CD8-positive, alpha-beta memory T cell (primary cell): ENCODE measurements around the gene PDK1. TPM values are rescaled to one million over a fixed set of nuclear protein-coding genes. Genes with fewer than 3 reads are reported as not detected.

Experiments
- CTCF ChIA-PET: fragments of 350-600 bp; sonication (Branson Sonifier 250); formaldehyde crosslinking; loops from one replicate; lab custom pipeline; 2021; ENCODE audit warnings: antibody characterized with exemption; lab: Charles Lee
- POLR2A ChIA-PET: fragments of 350-600 bp; sonication (Branson Sonifier 250); formaldehyde crosslinking; loops from one replicate; lab custom pipeline; 2021; ENCODE audit warnings: antibody characterized with exemption; lab: Charles Lee
- DNase-seq, 5 donors: peaks; one replicate each; pipeline versions ENCODE4 v3.0.0 to v3.0.0-alpha.2; 2020 to 2022; ENCODE audit warnings: mixed read lengths in 1 of 5
- H3K27ac ChIP-seq: one replicate; pipeline ENCODE4 v1.7.0; 2013; ENCODE audit warnings: low read depth, mild to moderate bottlenecking, low read length, moderate library complexity
- H3K27me3 ChIP-seq: 2 replicates; pipeline ENCODE4 v1.7.0; 2013; ENCODE audit warnings: low read length, mild to moderate bottlenecking; ENCODE audit not compliant: insufficient read depth, poor library complexity, severe bottlenecking
- H3K36me3 ChIP-seq: 2 replicates; pipeline ENCODE4 v1.7.0; 2013; ENCODE audit warnings: mild to moderate bottlenecking, low read length, moderate library complexity; ENCODE audit not compliant: insufficient read depth
- H3K4me1 ChIP-seq: 2 replicates; pipeline ENCODE4 v1.7.0; 2013; ENCODE audit warnings: mild to moderate bottlenecking, low read length, moderate library complexity; ENCODE audit not compliant: insufficient read depth
- H3K4me3 ChIP-seq: 2 replicates; pipeline ENCODE4 v1.7.0; 2013; ENCODE audit warnings: mild to moderate bottlenecking, low read length
- H3K9me3 ChIP-seq: 2 replicates; pipeline ENCODE4 v1.7.0; 2013; ENCODE audit warnings: mild to moderate bottlenecking, low read length
- H3K27ac Mint-ChIP-seq, 8 donors: one replicate each; pipeline ENCODE4 v1.8.0; 2020 to 2021; ENCODE audit warnings: mixed read lengths in 8 of 8, mild to moderate bottlenecking in 6 of 8, inconsistent platforms in 3 of 8, moderate library complexity in 3 of 8
- H3K27me3 Mint-ChIP-seq, 2 donors: one replicate each; pipeline ENCODE4 v1.8.0; 2020 to 2021; ENCODE audit warnings: mixed read lengths in 2 of 2, mild to moderate bottlenecking in 1 of 2, moderate library complexity in 1 of 2
- H3K36me3 Mint-ChIP-seq, 3 donors: one replicate each; pipeline ENCODE4 v1.8.0; 2020 to 2021; ENCODE audit warnings: mixed read lengths in 3 of 3, inconsistent platforms in 1 of 3, mild to moderate bottlenecking in 1 of 3
- H3K4me1 Mint-ChIP-seq, 3 donors: one replicate each; pipeline ENCODE4 v1.8.0; 2020 to 2021; ENCODE audit warnings: mixed read lengths in 3 of 3, inconsistent platforms in 1 of 3, mild to moderate bottlenecking in 1 of 3
- H3K4me3 Mint-ChIP-seq, 7 donors: one replicate each; pipeline ENCODE4 v1.8.0; 2020 to 2021; ENCODE audit warnings: mixed read lengths in 7 of 7, mild to moderate bottlenecking in 6 of 7, moderate library complexity in 4 of 7, inconsistent platforms in 2 of 7
- H3K9me3 Mint-ChIP-seq, 5 donors: one replicate each; pipeline ENCODE4 v1.8.0; 2020 to 2022; ENCODE audit warnings: mixed read lengths in 5 of 5, mild to moderate bottlenecking in 3 of 5, moderate library complexity in 2 of 5, inconsistent platforms in 1 of 5
- polyA plus RNA-seq: library from polyadenylated mRNA; unstranded; fragments of 300-500 nt; fragmentation: Illumina TruSeq; gene quantifications from one replicate; pipeline ENCODE4 v1.2.3, GENCODE V29; 2021
- total RNA-seq, 2 experiments: library from RNA; stranded (reverse); gene quantifications; one replicate each; pipeline ENCODE4 v1.2.3, GENCODE V29; 2021

Gene PDK1
- total and polyA plus RNA-seq, 3 experiments from 2014 or later: 12.6 to 15.5 (median 15.5) TPM

GRCh38 chr2:172564376-172564775 lies 8.5 kb downstream of the PDK1 start:
- H3K4me3 ChIP-seq: no peak overlapping the region
- peaks cover 0 to 73% (median 25%) of the 10 kb centered on the region in 3 donors for H3K36me3 Mint-ChIP-seq
- H3K36me3 ChIP-seq: peaks cover 21% of the 10 kb centered on the region
- H3K27ac ChIP-seq: no peak overlapping the region
- H3K4me1 Mint-ChIP-seq: peaks cover 0 to 6% (median 0%) of the 10 kb centered on the region in 3 donors
- peaks cover 5% of the 10 kb centered on the region for H3K4me1 ChIP-seq
- H3K9me3 ChIP-seq: no peaks in the 10 kb centered on the region
- H3K27me3 ChIP-seq: no peaks in the 10 kb centered on the region
- DNase-seq: no peak
- no peak overlapping the region for H3K4me3 Mint-ChIP-seq
- ChIA-PET CTCF (no interaction called here), POLR2A (no interaction called here)
- no peaks in the 10 kb centered on the region for H3K9me3 Mint-ChIP-seq
- H3K27me3 Mint-ChIP-seq: no peaks in the 10 kb centered on the region
- H3K27ac Mint-ChIP-seq: no peak overlapping the region

GRCh38 chr2:172571245-172571644 lies 15.4 kb downstream of the PDK1 start:
- Histone ChIP-seq H3K9me3 (peaks cover 13% of the 10 kb centered on the region), H3K36me3 (peaks cover 30% of the 10 kb centered on the region), H3K27ac (no peak overlapping the region), H3K27me3 (no peaks in the 10 kb centered on the region), H3K4me3 (no peak overlapping the region), H3K4me1 (no peaks in the 10 kb centered on the region)
- H3K36me3 Mint-ChIP-seq: peaks cover 38 to 79% (median 42%) of the 10 kb centered on the region in 3 donors
- H3K9me3 Mint-ChIP-seq: peaks cover 16 to 24% (median 20%) of the 10 kb centered on the region in 5 donors
- CTCF ChIA-PET: no interaction called here
- POLR2A ChIA-PET: no interaction called here
- H3K4me3 Mint-ChIP-seq: no peak overlapping the region
- H3K4me1 Mint-ChIP-seq: peaks cover 0 to 2% (median 0%) of the 10 kb centered on the region in 3 donors
- no peak for DNase-seq
- H3K27ac Mint-ChIP-seq: peak overlapping the region in 1 of 8 donors; percentile 81
- H3K27me3 Mint-ChIP-seq: no peaks in the 10 kb centered on the region

GRCh38 chr2:172572981-172573380 lies 17.1 kb downstream of the PDK1 start:
- Histone ChIP-seq H3K27ac (no peak overlapping the region), H3K9me3 (peaks cover 13% of the 10 kb centered on the region), H3K4me3 (no peak overlapping the region), H3K4me1 (no peaks in the 10 kb centered on the region), H3K36me3 (peaks cover 38% of the 10 kb centered on the region), H3K27me3 (no peaks in the 10 kb centered on the region)
- H3K36me3 Mint-ChIP-seq: peaks cover 45 to 78% (median 55%) of the 10 kb centered on the region in 3 donors
- H3K4me3 Mint-ChIP-seq: no peak overlapping the region
- no peak for DNase-seq
- peaks cover 0 to 3% (median 0%) of the 10 kb centered on the region in 3 donors for H3K4me1 Mint-ChIP-seq
- H3K27me3 Mint-ChIP-seq: no peaks in the 10 kb centered on the region
- ChIA-PET POLR2A (no interaction called here), CTCF (no interaction called here)
- H3K9me3 Mint-ChIP-seq: peaks cover 26 to 37% (median 31%) of the 10 kb centered on the region in 5 donors
- H3K27ac Mint-ChIP-seq: no peak overlapping the region

- H3K27me3 Mint-ChIP-seq: no peaks in the 10 kb centered on the region
- H3K4me1 ChIP-seq: no peaks in the 10 kb centered on the region
- no peak overlapping the region for H3K27ac ChIP-seq
- CTCF ChIA-PET: no interaction called here
- no peak overlapping the region for H3K27ac Mint-ChIP-seq
- no peak overlapping the region for H3K4me3 Mint-ChIP-seq
- peaks cover 31 to 53% (median 47%) of the 10 kb centered on the region in 5 donors for H3K9me3 Mint-ChIP-seq
- H3K9me3 ChIP-seq: peaks cover 13% of the 10 kb centered on the region
- peaks cover 52 to 81% (median 72%) of the 10 kb centered on the region in 3 donors for H3K36me3 Mint-ChIP-seq
- peaks cover 7 to 10% (median 9%) of the 10 kb centered on the region in 3 donors for H3K4me1 Mint-ChIP-seq
- POLR2A ChIA-PET: no interaction called here
- no peak for DNase-seq
- no peak overlapping the region for H3K4me3 ChIP-seq
- H3K27me3 ChIP-seq: no peaks in the 10 kb centered on the region
- H3K36me3 ChIP-seq: peaks cover 42% of the 10 kb centered on the region
Measured at GRCh38 chr2:172574965-172575364, 19.1 kb downstream of the PDK1 start.

- CTCF ChIA-PET: no interaction called here
- no peaks in the 10 kb centered on the region for H3K27me3 ChIP-seq
- H3K9me3 ChIP-seq: peaks cover 13% of the 10 kb centered on the region
- H3K4me1 ChIP-seq: no peaks in the 10 kb centered on the region
- no peak overlapping the region for H3K4me3 ChIP-seq
- Mint-ChIP-seq H3K4me1 (peaks cover 5 to 10% (median 9%) of the 10 kb centered on the region in 3 donors), H3K9me3 (peaks cover 31 to 53% (median 47%) of the 10 kb centered on the region in 5 donors), H3K36me3 (peaks cover 61 to 82% (median 81%) of the 10 kb centered on the region in 3 donors), H3K27me3 (no peaks in the 10 kb centered on the region), H3K4me3 (no peak overlapping the region), H3K27ac (no peak overlapping the region)
- H3K27ac ChIP-seq: no peak overlapping the region
- H3K36me3 ChIP-seq: peaks cover 38% of the 10 kb centered on the region
- POLR2A ChIA-PET: no interaction called here
- DNase-seq: no peak
Measured at GRCh38 chr2:172578054-172578453, 22.2 kb downstream of the PDK1 start.

GRCh38 chr2:172578860-172579512 lies 23.1 kb downstream of the PDK1 start:
- peaks cover 32% of the 10 kb centered on the region for H3K36me3 ChIP-seq
- peak overlapping the region in 1 of 8 donors; percentile 54 for H3K27ac Mint-ChIP-seq
- no peak overlapping the region for H3K4me3 ChIP-seq
- H3K9me3 Mint-ChIP-seq: peaks cover 27 to 49% (median 43%) of the 10 kb centered on the region in 5 donors
- ChIA-PET POLR2A (no interaction called here), CTCF (interaction anchor here (0.8 to 1.1 kb wide), 2 partner anchors 9 to 12 kb away, joined by 3 read pairs; no protein-coding TSS in a partner anchor)
- H3K9me3 ChIP-seq: peaks cover 13% of the 10 kb centered on the region
- no peak overlapping the region for H3K27ac ChIP-seq
- peaks cover 58 to 75% (median 73%) of the 10 kb centered on the region in 3 donors for H3K36me3 Mint-ChIP-seq
- no peaks in the 10 kb centered on the region for H3K4me1 ChIP-seq
- peaks cover 5 to 10% (median 9%) of the 10 kb centered on the region in 3 donors for H3K4me1 Mint-ChIP-seq
- no peaks in the 10 kb centered on the region for H3K27me3 ChIP-seq
- no peak overlapping the region for H3K4me3 Mint-ChIP-seq
- no peaks in the 10 kb centered on the region for H3K27me3 Mint-ChIP-seq
- DNase-seq: no peak

- ChIA-PET CTCF (no interaction called here), POLR2A (no interaction called here)
- no peak for DNase-seq
Measured at GRCh38 chr2:172580544-172580943, 24.7 kb downstream of the PDK1 start.

GRCh38 chr2:172582656-172583055 lies 26.8 kb downstream of the PDK1 start:
- H3K27ac Mint-ChIP-seq: no peak overlapping the region
- H3K36me3 Mint-ChIP-seq: peaks cover 42 to 69% (median 46%) of the 10 kb centered on the region in 3 donors
- Histone ChIP-seq H3K27ac (no peak overlapping the region), H3K4me3 (no peak overlapping the region), H3K36me3 (peaks cover 16% of the 10 kb centered on the region), H3K27me3 (no peaks in the 10 kb centered on the region), H3K4me1 (peaks cover 6% of the 10 kb centered on the region), H3K9me3 (no peaks in the 10 kb centered on the region)
- no peak overlapping the region for H3K4me3 Mint-ChIP-seq
- DNase-seq: no peak
- H3K27me3 Mint-ChIP-seq: no peaks in the 10 kb centered on the region
- ChIA-PET POLR2A (no interaction called here), CTCF (no interaction called here)
- H3K4me1 Mint-ChIP-seq: peaks cover 22 to 32% (median 29%) of the 10 kb centered on the region in 3 donors
- peaks cover 7 to 20% (median 18%) of the 10 kb centered on the region in 5 donors for H3K9me3 Mint-ChIP-seq

More at GRCh38 chr2:172580544-172580943, 24.7 kb downstream of the PDK1 start:
- Mint-ChIP-seq H3K9me3 (peaks cover 16 to 36% (median 29%) of the 10 kb centered on the region in 5 donors), H3K27me3 (no peaks in the 10 kb centered on the region), H3K36me3 (peaks cover 45 to 67% (median 58%) of the 10 kb centered on the region in 3 donors), H3K4me1 (peaks cover 6 to 12% (median 10%) of the 10 kb centered on the region in 3 donors), H3K27ac (no peak overlapping the region), H3K4me3 (no peak overlapping the region)
- Histone ChIP-seq H3K4me1 (no peaks in the 10 kb centered on the region), H3K36me3 (peaks cover 21% of the 10 kb centered on the region), H3K4me3 (no peak overlapping the region), H3K27ac (no peak overlapping the region), H3K9me3 (no peaks in the 10 kb centered on the region), H3K27me3 (no peaks in the 10 kb centered on the region)
